ENCODE results near the gene MTFMT.

- no peak for TF ChIP-seq EP300 (IDR thresholded peaks at IDR 0.05)
- TF ChIP-seq POLR2A (IDR thresholded peaks at IDR 0.05), result no peak
- TF ChIP-seq, protein P1, sequence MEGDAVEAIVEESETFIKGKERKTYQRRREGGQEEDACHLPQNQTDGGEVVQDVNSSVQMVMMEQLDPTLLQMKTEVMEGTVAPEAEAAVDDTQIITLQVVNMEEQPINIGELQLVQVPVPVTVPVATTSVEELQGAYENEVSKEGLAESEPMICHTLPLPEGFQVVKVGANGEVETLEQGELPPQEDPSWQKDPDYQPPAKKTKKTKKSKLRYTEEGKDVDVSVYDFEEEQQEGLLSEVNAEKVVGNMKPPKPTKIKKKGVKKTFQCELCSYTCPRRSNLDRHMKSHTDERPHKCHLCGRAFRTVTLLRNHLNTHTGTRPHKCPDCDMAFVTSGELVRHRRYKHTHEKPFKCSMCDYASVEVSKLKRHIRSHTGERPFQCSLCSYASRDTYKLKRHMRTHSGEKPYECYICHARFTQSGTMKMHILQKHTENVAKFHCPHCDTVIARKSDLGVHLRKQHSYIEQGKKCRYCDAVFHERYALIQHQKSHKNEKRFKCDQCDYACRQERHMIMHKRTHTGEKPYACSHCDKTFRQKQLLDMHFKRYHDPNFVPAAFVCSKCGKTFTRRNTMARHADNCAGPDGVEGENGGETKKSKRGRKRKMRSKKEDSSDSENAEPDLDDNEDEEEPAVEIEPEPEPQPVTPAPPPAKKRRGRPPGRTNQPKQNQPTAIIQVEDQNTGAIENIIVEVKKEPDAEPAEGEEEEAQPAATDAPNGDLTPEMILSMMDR (IDR thresholded peaks at IDR 0.05), result no peak
Observed at GRCh38 chr15:64993290-64993689, 36.1 kb downstream of the MTFMT start.

All from ovary (tissue), 3 donors.